Measurements from ENCODE around the gene EIF4EBP2.

EIF4EBP2 gene

GRCh38 chr10:70459774-70460490, 56.0 kb downstream of the EIF4EBP2 start:
- DNase-seq (ENCODE audit: low read depth in 3 of 3, low spot score in 1 of 3), result no peak

GRCh38 chr10:70461397-70462348, 57.7 kb downstream of the EIF4EBP2 start:
- no peak for DNase-seq (ENCODE audit: low read depth in 3 of 3, low spot score in 1 of 3)

GRCh38 chr10:70462349-70462984, 58.5 kb downstream of the EIF4EBP2 start:
- DNase-seq (ENCODE audit: low read depth in 3 of 3, low spot score in 1 of 3), result no peak

- no peak for DNase-seq (ENCODE audit: low read depth in 3 of 3, low spot score in 1 of 3)
These were observed 61.3 kb downstream of the EIF4EBP2 start for GRCh38 chr10:70465278-70465677.

GRCh38 chr10:70465832-70466231, 61.9 kb downstream of the EIF4EBP2 start:
- no peak for DNase-seq (ENCODE audit: low read depth in 3 of 3, low spot score in 1 of 3)

GRCh38 chr10:70466951-70467350, 63.0 kb downstream of the EIF4EBP2 start:
- DNase-seq (ENCODE audit: low read depth in 3 of 3, low spot score in 1 of 3), result no peak

GRCh38 chr10:70472799-70473454, 69.0 kb downstream of the EIF4EBP2 start:
- DNase-seq (ENCODE audit: low read depth in 3 of 3, low spot score in 1 of 3), result no peak

GRCh38 chr10:70474780-70475179, 70.8 kb downstream of the EIF4EBP2 start:
- no peak for DNase-seq (ENCODE audit: low read depth in 3 of 3, low spot score in 1 of 3)

GRCh38 chr10:70475661-70476060, 71.7 kb downstream of the EIF4EBP2 start:
- DNase-seq (ENCODE audit: low read depth in 3 of 3, low spot score in 1 of 3), result no peak

GRCh38 chr10:70476249-70477035, 72.5 kb downstream of the EIF4EBP2 start:
- DNase-seq (ENCODE audit: low read depth in 3 of 3, low spot score in 1 of 3), result no peak

GRCh38 chr10:70477661-70478162, 73.8 kb downstream of the EIF4EBP2 start:
- peak; percentile 45 to 60 (median 56) for DNase-seq (ENCODE audit: low read depth in 3 of 3, low spot score in 1 of 3)
